H1 (cell line): Measurements from ENCODE around the gene ZNF738. TPM values are rescaled to one million over a fixed set of nuclear protein-coding genes. Genes with fewer than 3 reads are reported as not detected.
A peak's percentile ranks its signal among the peaks of the same experiment; 100 is the strongest.

ENCODE experiments used
- ASH2L ChIP-seq: fragments of 200-600, 300-600 bp; sonication (generic); IDR thresholded peaks from one replicate; pipeline ENCODE4 v1.7.1; 2017; ENCODE audit warnings: low read length
- CEBPB ChIP-seq: IDR thresholded peaks from 2 replicates; pipeline ENCODE4 v1.6.1; 2012; ENCODE audit warnings: low read depth, low read length
- CREB1 ChIP-seq: IDR thresholded peaks from 2 replicates; pipeline ENCODE4 v1.6.1; 2012; ENCODE audit warnings: inconsistent platforms
- GTF2F1 ChIP-seq: IDR thresholded peaks from 2 replicates; pipeline ENCODE4 v1.6.1; 2012; ENCODE audit warnings: low read depth, low read length, improper control_type of control experiment, borderline replicate concordance
- HDAC2 ChIP-seq, 2 experiments: fragments of 300-600 bp in 1 of 2; sonication (generic) in 1 of 2; IDR thresholded peaks; 2 replicates each; pipeline ENCODE4 v1.6.1; 2011 to 2012; ENCODE audit warnings: low read depth in 2 of 2, low read length in 2 of 2, mild to moderate bottlenecking in 2 of 2, moderate library complexity in 2 of 2, borderline replicate concordance in 1 of 2, inconsistent platforms in 1 of 2
- KDM4A ChIP-seq: IDR thresholded peaks from one replicate; pipeline ENCODE4 v1.7.1; 2012; ENCODE audit warnings: low read depth, mild to moderate bottlenecking, moderate library complexity, low read length, inconsistent platforms; ENCODE audit not compliant: severe bottlenecking
- KDM5A ChIP-seq: fragments of 200-600 bp; IDR thresholded peaks from 2 replicates; pipeline ENCODE4 v1.7.1; 2012; ENCODE audit warnings: mild to moderate bottlenecking, low read length, inconsistent platforms, mixed read lengths
- PHF8 ChIP-seq: fragments of 200-600 bp; sonication (generic); conservative IDR thresholded peaks from 2 replicates; pipeline ENCODE4 v1.7.1; 2012; ENCODE audit warnings: low read depth, mild to moderate bottlenecking, inconsistent platforms, low read length, moderate library complexity
- SAP30 ChIP-seq: fragments of 300-600 bp; sonication (generic); IDR thresholded peaks from 2 replicates; pipeline ENCODE4 v1.7.1; 2012; ENCODE audit warnings: low read length, moderate library complexity, mild to moderate bottlenecking, inconsistent platforms; ENCODE audit not compliant: insufficient read depth, insufficient replicate concordance
- SIN3A ChIP-seq, 2 experiments: IDR thresholded peaks in 1 of 2; conservative IDR thresholded peaks in 1 of 2; 2 replicates each; pipeline ENCODE4 v1.6.1; 2011 to 2012; ENCODE audit warnings: low read length in 2 of 2, improper control_type of control experiment in 1 of 2, low read depth in 1 of 2, mild to moderate bottlenecking in 1 of 2
- SP1 ChIP-seq: IDR thresholded peaks from 2 replicates; pipeline ENCODE4 v1.6.1; 2011; ENCODE audit warnings: low read depth, low read length
- SP4 ChIP-seq: IDR thresholded peaks from 2 replicates; pipeline ENCODE4 v1.6.1; 2012; ENCODE audit warnings: low read length, inconsistent platforms
- SUZ12 ChIP-seq: fragments of 200-600 bp; sonication (generic); IDR thresholded peaks from 2 replicates; pipeline ENCODE4 v1.6.1; 2012; ENCODE audit warnings: mild to moderate bottlenecking, inconsistent platforms, low read length, moderate library complexity, mixed read lengths
- TAF1 ChIP-seq: IDR thresholded peaks from 2 replicates; pipeline ENCODE4 v1.6.1; 2011; ENCODE audit warnings: mild to moderate bottlenecking, low read depth, low read length
- TAF7 ChIP-seq: optimal IDR thresholded peaks from 2 replicates; pipeline ENCODE3; 2011; ENCODE audit warnings: low read depth, mild to moderate bottlenecking, inconsistent platforms, low read length, moderate library complexity, borderline replicate concordance
- TBP ChIP-seq: IDR thresholded peaks from 2 replicates; pipeline ENCODE4 v1.6.1; 2011; ENCODE audit warnings: low read depth, low read length, improper control_type of control experiment
- YY1 ChIP-seq: IDR thresholded peaks from 2 replicates; pipeline ENCODE4 v1.6.1; 2011; ENCODE audit warnings: low read depth, mild to moderate bottlenecking, low read length
- polyA plus RNA-seq, 7 experiments: library from polyadenylated mRNA; depleted of rRNA in 3 of 7; stranded (reverse) in 5 of 7; unstranded in 2 of 7; fragments of >200 nt in 5 of 7; fragments of 200-250 nt in 2 of 7; gene quantifications; 1 replicate in 5 of 7; 2 replicates in 1 of 7; 4 replicates in 1 of 7; pipeline versions ENCODE4 v1.2.1 to v1.2.3, GENCODE V29; 2011 to 2013; ENCODE audit warnings: missing spikeins in 2 of 7, mixed read lengths in 2 of 7
- total RNA-seq: library from RNA; stranded (reverse); fragmentation: NEBNext Ultra II Directional; extraction: Animal tissue kit (Norgen Biotek cat#: 25700); gene quantifications from 2 replicates; pipeline ENCODE4 v1.2.1, GENCODE V29; 2021
- TF ChIP-seq, protein P1 (sequence below): IDR thresholded peaks from 2 replicates; pipeline ENCODE4 v1.6.1; 2012; ENCODE audit warnings: inconsistent platforms

ZNF738 gene
- total and polyA plus RNA-seq, 2 of the 8 experiments (the other 6 are each of a cell fraction or from before 2014, with no cell fraction given) = 78.1 to 148 TPM

- no peak for TF ChIP-seq SUZ12
- TF ChIP-seq TBP = peak; percentile 91
- peak; percentile 87 for TF ChIP-seq ASH2L
- TF ChIP-seq PHF8 = peak; percentile 91
- TF ChIP-seq SP4 = no peak
- TF ChIP-seq, protein P1, sequence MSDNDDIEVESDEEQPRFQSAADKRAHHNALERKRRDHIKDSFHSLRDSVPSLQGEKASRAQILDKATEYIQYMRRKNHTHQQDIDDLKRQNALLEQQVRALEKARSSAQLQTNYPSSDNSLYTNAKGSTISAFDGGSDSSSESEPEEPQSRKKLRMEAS = peak; percentile 23; the same call in 1 of the 2 replicates
- TF ChIP-seq SP1 = peak; percentile 44; the same call in 1 of the 2 replicates
- TF ChIP-seq TAF7 = peak; percentile 77
- peak; percentile 75 for TF ChIP-seq SAP30
- TF ChIP-seq CREB1 = no peak
- TF ChIP-seq HDAC2 (IDR thresholded peaks at IDR 0.05; ENCODE audit: borderline replicate concordance in 1 of 2, low read depth in 2 of 2, low read length in 2 of 2) = peak in 1 of 2 experiments; percentile 75; a peak in 1 of 4 replicates
- TF ChIP-seq SIN3A (conservative IDR thresholded peaks at IDR 0.05 in 1 of 2, IDR thresholded peaks at IDR 0.05 in 1 of 2; ENCODE audit: low read depth in 1 of 2, low read length in 2 of 2) = peak; percentile 86 to 91; a peak in 3 of 4 replicates
- 0 out of 2 replicates have a peak, but pooled peaks have one; percentile 29 for TF ChIP-seq KDM5A
- TF ChIP-seq TAF1 = peak; percentile 98
- TF ChIP-seq KDM4A = peak; percentile 41
- peak; percentile 88 for TF ChIP-seq YY1
- no peak for TF ChIP-seq CEBPB
- 0 out of 2 replicates have a peak, but pooled peaks have one; percentile 49 for TF ChIP-seq GTF2F1
Observed at GRCh38 chr19:21328885-21329605, 29.8 kb upstream of the ZNF738 start, which contains the start of gene ZNF708 (continued).
